Motor neuron (in vitro differentiated cells): ENCODE measurements around the gene RASGRP4. TPM values are rescaled to one million over a fixed set of nuclear protein-coding genes. Genes with fewer than 3 reads are reported as not detected.

Experiments used
- ATAC-seq, 8 experiments: fragments of 200-7000 bp; cut with Tn5 transposase; replicated peaks in 6 of 8; 2 replicates each; pipeline ENCODE4 v1.8.0; 2021; ENCODE audit warnings: mild to moderate bottlenecking in 8 of 8, moderate library complexity in 8 of 8
- H3K27ac ChIP-seq, 2 donors: fragments of 250-450 bp; sonication (Bioruptor Pico); 2 replicates each; pipeline ENCODE4 v1.9.0; 2021; ENCODE audit warnings: antibody characterized with exemption in 2 of 2, mild to moderate bottlenecking in 2 of 2, moderate library complexity in 1 of 2
- H3K4me1 ChIP-seq, 2 donors: fragments of 250-450 bp; sonication (Bioruptor Pico); replicated peaks in 1 of 2; 2 replicates each; pipeline ENCODE4 v1.6.1; 2021; ENCODE audit warnings: antibody characterized with exemption in 2 of 2, mild to moderate bottlenecking in 2 of 2, moderate library complexity in 1 of 2
- H3K4me3 ChIP-seq, 5 donors: fragments of 250-450 bp; sonication (Bioruptor Pico); 2 replicates each; pipeline ENCODE4 v1.9.0; 2021; ENCODE audit warnings: antibody characterized with exemption in 5 of 5, mild to moderate bottlenecking in 5 of 5, moderate library complexity in 4 of 5
- WGBS, 10 experiments: fragments of 450-650 bp; shearing (Covaris generic); methylation state at CpG; one replicate each; pipeline ENCODE4 v1.0.0; 2022; 5-methylcytosine and 5-hydroxymethylcytosine counted together
- in situ Hi-C, 9 experiments: fragments of 400-800 bp; cut with MboI; loops; one replicate each; pipeline ENCODE4 v1.15.0; 2021; ENCODE audit warnings: low sequenced_read_pairs in 9 of 9, low pct_unique_long_range_greater_than_20kb in 2 of 9; ENCODE audit not compliant: unreplicated experiment in 9 of 9
- total RNA-seq, 8 experiments: library from RNA; unstranded; fragments of 300-600 nt; gene quantifications; 2 replicates each; pipeline versions ENCODE4 v1.2.3 to v1.2.4, GENCODE V29; 2022

The RASGRP4 gene
- total RNA-seq, 8 experiments from 2014 or later: 0.09 to 0.66 (median 0.32) TPM

GRCh38 chr19:38457202-38457601 lies 31.2 kb upstream of the RASGRP4 start:
- ATAC-seq: no peak
- H3K4me1 ChIP-seq: no peaks in the 10 kb centered on the region
- 7 to 92% (median 68%) methylated on average over 1 to 4 of the region's 5 CpGs; no CpG with 5 or more reads in 2 of the 10 experiments for WGBS, 10 experiments
- H3K4me3 ChIP-seq: no peak overlapping the region
- in situ Hi-C loops: no loop called here
- no peak overlapping the region for H3K27ac ChIP-seq

- in situ Hi-C loops: no loop called here
- Histone ChIP-seq H3K27ac (no peak overlapping the region), H3K4me3 (no peak overlapping the region), H3K4me1 (no peaks in the 10 kb centered on the region)
- peak in 1 of 8 experiments; percentile 72 for ATAC-seq
- WGBS, 10 experiments: 0 to 100% (median 50%) methylated on average over 1 to 3 of the region's 4 CpGs; no CpG with 5 or more reads in 3 of the 10 experiments
These were observed 29.0 kb upstream of the RASGRP4 start for GRCh38 chr19:38455031-38455430.

DNA sequence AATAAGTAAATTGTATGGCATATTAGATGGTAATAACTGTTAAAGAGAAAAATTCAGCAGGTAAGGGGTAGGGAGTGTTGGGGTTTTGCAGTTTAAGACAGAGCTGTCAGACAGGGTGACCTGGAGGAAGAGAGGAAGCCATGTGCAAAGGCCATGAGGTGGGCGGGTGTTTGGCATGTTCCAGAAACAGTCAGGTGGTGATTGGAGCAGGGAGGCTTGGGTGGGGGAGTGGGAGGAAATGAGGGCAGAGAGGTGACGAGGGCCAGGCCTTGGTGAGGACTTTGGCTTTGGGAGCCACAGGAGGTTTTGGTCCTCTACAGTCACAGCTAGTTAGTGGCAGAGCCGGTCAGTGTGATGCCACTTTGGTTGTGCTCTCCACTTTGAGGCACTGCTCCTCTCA lies 27.6 kb upstream of the RASGRP4 start:
- 20 to 100% (median 85%) methylated on average over 1 to 3 of the region's 3 CpGs; no CpG with 5 or more reads in 3 of the 10 experiments for WGBS, 10 experiments
- no peak for ATAC-seq
- H3K4me1 ChIP-seq: no peaks in the 10 kb centered on the region
- no peak overlapping the region for H3K27ac ChIP-seq
- in situ Hi-C loops: no loop called here
- no peak overlapping the region for H3K4me3 ChIP-seq

GRCh38 chr19:38452430-38453366 lies 26.7 kb upstream of the RASGRP4 start:
- in situ Hi-C loops: no loop called here
- Histone ChIP-seq H3K4me1 (no peaks in the 10 kb centered on the region), H3K27ac (no peak overlapping the region), H3K4me3 (no peak overlapping the region)
- WGBS, 10 experiments: 60 to 83% (median 73%) methylated on average over 1 to 8 of the region's 45 CpGs; no CpG with 5 or more reads in 6 of the 10 experiments
- peak in 6 of 8 experiments; percentile 18 to 82 (median 59) for ATAC-seq

DNA sequence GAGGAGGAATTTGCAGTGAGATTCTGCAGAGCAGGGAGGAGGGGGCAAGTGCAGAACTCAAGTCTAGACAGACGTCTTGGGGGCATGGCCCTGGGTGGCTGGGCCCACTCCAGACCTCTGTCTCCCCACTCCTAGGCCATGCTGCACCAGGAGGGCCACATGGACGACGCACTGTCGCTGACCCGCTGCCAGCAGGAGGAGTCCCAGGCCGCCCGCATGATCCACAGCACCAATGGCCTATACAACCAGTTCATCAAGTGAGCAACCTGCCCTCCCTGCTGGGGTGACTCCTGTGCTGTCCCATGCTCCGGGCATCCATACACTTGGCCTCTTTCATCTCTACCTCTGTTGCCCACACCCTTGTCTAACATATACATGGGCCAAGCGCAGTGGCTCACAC lies 25.6 kb upstream of the RASGRP4 start:
- in situ Hi-C loops: no loop called here
- WGBS, 10 experiments: 0 to 80% (median 33%) methylated on average over 1 to 4 of the region's 9 CpGs; no CpG with 5 or more reads in 7 of the 10 experiments
- H3K4me3 ChIP-seq: no peak overlapping the region
- no peak overlapping the region for H3K27ac ChIP-seq
- H3K4me1 ChIP-seq: no peaks in the 10 kb centered on the region
- ATAC-seq: no peak

DNA sequence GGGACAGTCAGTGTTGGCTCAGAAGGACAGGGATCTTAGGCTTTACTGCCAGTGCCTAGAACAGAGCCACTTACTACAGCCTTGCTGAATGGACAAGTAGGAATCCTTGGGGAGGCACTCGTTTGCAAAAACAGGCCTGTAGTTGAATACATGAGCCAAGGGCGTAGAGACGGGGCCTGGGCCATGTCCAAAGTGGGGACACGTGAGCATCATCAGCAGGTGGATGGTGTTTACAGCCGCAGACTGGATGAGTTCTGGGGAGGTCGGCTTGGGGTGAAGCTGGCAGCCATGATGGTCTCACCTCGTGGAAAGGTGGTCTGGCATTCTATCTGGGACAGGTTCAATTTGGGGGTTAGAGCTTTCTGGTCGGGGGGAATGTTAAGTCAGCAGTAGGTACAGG lies 25.0 kb upstream of the RASGRP4 start:
- no peak overlapping the region for H3K27ac ChIP-seq
- no peaks in the 10 kb centered on the region for H3K4me1 ChIP-seq
- no peak for ATAC-seq
- in situ Hi-C loops: no loop called here
- WGBS, 10 experiments: 7 to 95% (median 73%) methylated on average over 1 to 4 of the region's 8 CpGs
- H3K4me3 ChIP-seq: no peak overlapping the region

DNA sequence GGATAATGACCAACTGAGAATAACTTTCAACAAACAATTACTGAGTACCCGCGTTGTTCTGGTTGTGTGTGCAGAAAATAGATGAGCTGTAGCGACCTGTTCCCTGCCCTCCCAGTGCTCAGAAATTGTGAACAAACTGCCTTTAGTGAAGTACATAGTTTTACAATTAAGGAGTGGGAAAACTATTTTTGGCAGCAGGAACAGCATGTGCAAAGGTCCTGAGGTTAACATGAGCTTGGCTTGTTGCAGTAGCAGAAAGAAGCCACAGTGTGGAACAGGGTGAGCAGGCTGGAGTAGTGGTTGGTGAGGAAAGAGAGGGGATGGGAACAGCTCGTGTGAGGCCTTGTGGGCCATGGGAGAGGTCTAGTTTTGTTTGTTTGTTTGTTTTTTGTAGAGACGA lies 23.5 kb upstream of the RASGRP4 start:
- in situ Hi-C loops: no loop called here
- Histone ChIP-seq H3K27ac (no peak overlapping the region), H3K4me3 (no peak overlapping the region), H3K4me1 (no peaks in the 10 kb centered on the region)
- ATAC-seq: no peak
- 32 to 95% (median 72%) methylated on average over 3 to 5 of the region's 5 CpGs; no CpG with 5 or more reads in 1 of the 10 experiments for WGBS, 10 experiments

DNA sequence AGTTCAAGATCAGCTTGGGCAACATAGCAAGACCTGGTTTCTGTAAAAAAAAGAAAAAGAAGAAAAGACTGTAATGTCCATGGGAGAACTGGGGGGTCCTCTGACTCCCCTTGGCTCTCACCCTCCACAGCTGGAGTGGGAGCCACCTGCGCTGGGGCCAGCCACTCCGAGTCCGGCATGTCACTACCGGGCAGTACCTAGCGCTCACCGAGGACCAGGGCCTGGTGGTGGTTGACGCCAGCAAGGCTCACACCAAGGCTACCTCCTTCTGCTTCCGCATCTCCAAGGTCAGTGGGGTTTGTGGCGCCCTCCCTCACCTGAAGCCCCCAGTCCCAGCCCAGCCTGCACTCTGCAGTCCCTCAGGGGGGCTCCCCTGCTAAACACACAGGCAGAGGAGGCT lies 22.2 kb upstream of the RASGRP4 start:
- 25 to 95% (median 73%) methylated on average over 2 to 3 of the region's 9 CpGs; no CpG with 5 or more reads in 7 of the 10 experiments for WGBS, 10 experiments
- in situ Hi-C loops: no loop called here
- ATAC-seq: no peak
- no peak overlapping the region for H3K4me3 ChIP-seq
- H3K4me1 ChIP-seq: no peaks in the 10 kb centered on the region
- H3K27ac ChIP-seq: no peak overlapping the region

DNA sequence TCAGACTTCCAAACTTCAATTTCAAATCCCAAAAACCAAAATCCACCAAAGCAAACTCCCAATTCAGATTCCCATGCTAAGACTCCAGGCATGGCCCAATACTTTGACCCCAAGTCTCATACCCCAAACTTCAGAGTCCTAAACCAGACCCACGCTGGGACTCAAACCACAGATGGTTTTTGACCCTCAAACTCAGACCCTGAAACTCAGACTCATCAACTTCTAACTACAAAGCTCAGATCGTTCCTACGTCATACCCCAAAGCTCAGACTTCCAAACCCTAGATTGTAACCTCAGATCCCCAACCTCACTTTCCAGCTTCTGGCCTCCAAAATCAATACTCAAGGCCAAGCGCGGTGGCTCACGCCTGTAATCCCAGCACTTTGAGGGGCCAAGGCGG lies 19.3 kb upstream of the RASGRP4 start:
- in situ Hi-C loops: no loop called here
- 8 to 95% (median 60%) methylated on average over 1 to 7 of the region's 7 CpGs; no CpG with 5 or more reads in 4 of the 10 experiments for WGBS, 10 experiments
- Histone ChIP-seq H3K27ac (no peak overlapping the region), H3K4me1 (peaks cover 0 to 4% of the 10 kb centered on the region in 2 donors), H3K4me3 (no peak overlapping the region)
- ATAC-seq: no peak

DNA sequence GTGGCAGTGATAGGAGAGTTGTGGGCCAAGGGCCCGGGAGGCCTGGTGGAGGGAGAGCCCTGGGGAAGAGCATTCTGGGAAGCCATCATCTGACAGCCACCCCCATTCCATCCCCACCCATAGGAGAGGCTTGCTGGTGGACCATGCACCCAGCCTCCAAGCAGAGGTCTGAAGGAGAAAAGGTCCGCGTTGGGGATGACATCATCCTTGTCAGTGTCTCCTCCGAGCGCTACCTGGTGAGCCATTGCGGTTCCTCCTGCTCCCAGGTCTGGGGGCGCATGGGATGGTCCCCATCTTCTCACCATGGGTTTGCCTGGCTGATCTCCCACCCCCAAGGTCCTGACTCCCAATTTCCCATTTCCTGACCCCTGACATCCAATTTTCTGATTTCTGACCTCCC lies 18.0 kb upstream of the RASGRP4 start:
- 80 to 90% methylated on average over 1 to 4 of the region's 7 CpGs; no CpG with 5 or more reads in 8 of the 10 experiments for WGBS, 10 experiments
- H3K27ac ChIP-seq: no peak overlapping the region
- H3K4me1 ChIP-seq: peaks cover 0 to 4% of the 10 kb centered on the region in 2 donors
- ATAC-seq: no peak
- in situ Hi-C loops: no loop called here
- H3K4me3 ChIP-seq: no peak overlapping the region

- WGBS, 10 experiments: 47 to 90% (median 70%) methylated on average over 1 to 4 of the region's 15 CpGs; no CpG with 5 or more reads in 6 of the 10 experiments
- Histone ChIP-seq H3K4me1 (peaks cover 0 to 4% of the 10 kb centered on the region in 2 donors), H3K4me3 (no peak overlapping the region), H3K27ac (no peak overlapping the region)
- no peak for ATAC-seq
- in situ Hi-C loops: no loop called here
These were observed 17.5 kb upstream of the RASGRP4 start for GRCh38 chr19:38443458-38443999.

GRCh38 chr19:38442736-38443135 lies 16.7 kb upstream of the RASGRP4 start:
- 60 to 80% (median 60%) methylated on average over 1 to 3 of the region's 9 CpGs; no CpG with 5 or more reads in 7 of the 10 experiments for WGBS, 10 experiments
- in situ Hi-C loops: no loop called here
- ATAC-seq: no peak
- H3K4me1 ChIP-seq: peaks cover 0 to 4% of the 10 kb centered on the region in 2 donors
- H3K27ac ChIP-seq: no peak overlapping the region
- no peak overlapping the region for H3K4me3 ChIP-seq

DNA sequence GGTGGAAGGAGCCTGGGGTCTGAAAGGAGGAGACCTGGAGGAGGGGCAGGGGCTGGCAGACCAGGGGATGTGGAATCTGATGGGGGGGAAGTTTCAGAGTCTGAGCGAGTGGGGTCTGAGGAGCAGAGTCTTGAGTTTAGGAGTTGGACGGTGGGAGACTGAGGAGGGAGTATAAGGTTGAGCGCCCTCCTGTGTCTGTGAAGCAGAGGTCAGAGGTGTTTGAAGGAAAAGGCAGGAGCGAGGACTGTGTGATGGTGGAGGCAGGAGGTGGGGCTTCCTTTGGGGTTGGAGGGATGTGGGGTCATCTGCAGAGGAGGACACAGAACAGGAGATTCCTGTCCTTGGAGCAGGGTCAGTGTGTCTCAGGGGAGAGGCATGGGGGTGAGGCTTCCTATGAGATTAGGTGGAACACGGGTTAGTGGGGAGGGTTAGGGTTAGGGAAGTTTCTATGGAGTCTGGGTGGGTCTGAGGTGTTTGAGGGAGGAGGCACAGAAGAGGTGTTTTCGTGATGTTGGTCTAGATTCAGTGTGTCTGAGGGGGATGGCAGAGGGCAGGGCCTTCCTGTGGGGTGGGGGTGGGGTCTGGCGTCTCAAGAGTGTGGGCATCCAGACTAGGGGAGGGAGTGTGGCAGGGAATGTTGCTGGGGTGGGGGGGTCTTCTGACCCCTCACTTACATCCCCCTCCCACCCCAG lies 15.8 kb upstream of the RASGRP4 start:
- H3K27ac ChIP-seq: no peak overlapping the region
- peak in 4 of 8 experiments; percentile 20 to 72 (median 28) for ATAC-seq
- H3K4me3 ChIP-seq: no peak overlapping the region
- WGBS, 10 experiments: no CpG with 5 or more reads among the region's 7 CpGs
- in situ Hi-C loops: no loop called here
- peaks cover 0 to 4% of the 10 kb centered on the region in 2 donors for H3K4me1 ChIP-seq
